Measurements from ENCODE around the gene PSG7.
"Not testable (repeated sequence)": the region's sequence is repeated elsewhere in the genome, so short reads cannot be mapped to it uniquely, and the experiment has no call there.

Gene PSG7

DNA sequence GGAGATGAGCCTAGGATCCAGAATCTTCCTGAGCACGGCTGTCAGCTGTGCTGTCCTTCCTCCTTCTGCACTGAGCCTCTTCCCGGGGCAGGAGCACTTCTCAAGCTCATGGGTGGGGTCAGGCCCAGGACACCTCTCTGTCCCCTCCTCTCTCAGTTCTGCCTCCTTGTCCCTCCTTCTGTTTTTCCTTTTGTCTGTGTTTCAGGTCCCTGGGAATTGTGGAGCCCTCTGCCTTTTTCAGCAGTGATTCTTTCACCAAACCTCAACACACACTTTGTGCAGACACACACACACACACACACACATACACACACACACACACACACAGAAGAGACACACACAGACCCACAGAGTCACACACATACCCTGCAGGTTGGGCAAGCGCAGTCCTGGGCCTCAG is at the start of gene PSG7:
Gene PSG7, minus strand, starts transcription at position 101 of the 400 bp plus-strand sequence. CDS start 131 bp downstream, outside the sequence.
- H3K9me3 ChIP-seq (ENCODE audit: control insufficient read depth, low read depth, low read length); H3K36me3 ChIP-seq (ENCODE audit: control insufficient read depth, low read depth, low read length); H3K27ac ChIP-seq (ENCODE audit: low read length); H3K27me3 ChIP-seq (ENCODE audit: control insufficient read depth, insufficient read depth, low read length); H3K9ac ChIP-seq (ENCODE audit: low read length); H3K4me3 ChIP-seq (ENCODE audit: low read length); H3K4me1 ChIP-seq (ENCODE audit: control insufficient read depth, low read depth, low read length): not testable (repeated sequence)

GRCh38 chr19:42985588-42985987 is 48.6 kb upstream of the PSG7 start:
- Histone ChIP-seq H3K9me3 (ENCODE audit: control insufficient read depth, low read depth, low read length) (peaks cover 12% of the 10 kb centered on the region), H3K4me3 (ENCODE audit: low read length) (no peak overlapping the region), H3K9ac (ENCODE audit: low read length) (no peak overlapping the region), H3K27me3 (ENCODE audit: control insufficient read depth, insufficient read depth, low read length) (no peaks in the 10 kb centered on the region), H3K27ac (ENCODE audit: low read length) (no peak overlapping the region), H3K36me3 (ENCODE audit: control insufficient read depth, low read depth, low read length) (no peaks in the 10 kb centered on the region), H3K4me1 (ENCODE audit: control insufficient read depth, low read depth, low read length) (no peaks in the 10 kb centered on the region)

- H3K4me3 ChIP-seq (ENCODE audit: low read length); H3K4me1 ChIP-seq (ENCODE audit: control insufficient read depth, low read depth, low read length); H3K27me3 ChIP-seq (ENCODE audit: control insufficient read depth, insufficient read depth, low read length); H3K27ac ChIP-seq (ENCODE audit: low read length); H3K36me3 ChIP-seq (ENCODE audit: control insufficient read depth, low read depth, low read length); H3K9ac ChIP-seq (ENCODE audit: low read length): not testable (repeated sequence)
- peaks cover 11% of the 10 kb centered on the region for H3K9me3 ChIP-seq (ENCODE audit: control insufficient read depth, low read depth, low read length)
These were observed 45.1 kb upstream of the PSG7 start for GRCh38 chr19:42982111-42982510.

- not testable (repeated sequence) for H3K36me3 ChIP-seq (ENCODE audit: control insufficient read depth, low read depth, low read length); H3K9ac ChIP-seq (ENCODE audit: low read length); H3K27ac ChIP-seq (ENCODE audit: low read length); H3K4me3 ChIP-seq (ENCODE audit: low read length); H3K4me1 ChIP-seq (ENCODE audit: control insufficient read depth, low read depth, low read length); H3K27me3 ChIP-seq (ENCODE audit: control insufficient read depth, insufficient read depth, low read length)
- H3K9me3 ChIP-seq (ENCODE audit: control insufficient read depth, low read depth, low read length), result peaks cover 30% of the 10 kb centered on the region
These were observed 34.4 kb upstream of the PSG7 start for GRCh38 chr19:42971451-42971850.

DNA sequence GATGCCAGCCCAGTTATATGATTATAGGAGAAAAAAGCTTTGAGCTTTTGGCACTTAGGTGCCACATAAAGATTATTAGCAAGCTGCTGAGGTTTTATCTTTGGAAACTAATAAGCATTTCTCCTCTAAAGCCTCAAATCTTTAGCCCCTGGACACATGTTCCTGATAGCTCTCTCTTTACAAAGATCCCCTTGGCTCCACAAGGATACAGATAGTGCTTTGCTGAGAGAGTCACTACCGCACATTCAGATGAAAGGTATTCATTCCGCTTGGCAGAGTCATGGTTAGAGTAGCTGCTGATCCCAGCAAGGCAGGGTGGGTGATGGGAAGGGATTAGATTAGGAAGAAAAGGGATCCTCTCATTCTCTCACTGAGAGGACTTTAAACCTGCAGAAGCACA is 28.2 kb upstream of the PSG7 start:
- no peaks in the 10 kb centered on the region for H3K36me3 ChIP-seq (ENCODE audit: control insufficient read depth, low read depth, low read length)
- peaks cover 31% of the 10 kb centered on the region for H3K9me3 ChIP-seq (ENCODE audit: control insufficient read depth, low read depth, low read length)
- H3K4me3 ChIP-seq (ENCODE audit: low read length), result no peak overlapping the region
- no peak overlapping the region for H3K9ac ChIP-seq (ENCODE audit: low read length)
- no peaks in the 10 kb centered on the region for H3K4me1 ChIP-seq (ENCODE audit: control insufficient read depth, low read depth, low read length)
- H3K27ac ChIP-seq (ENCODE audit: low read length), result no peak overlapping the region
- H3K27me3 ChIP-seq (ENCODE audit: control insufficient read depth, insufficient read depth, low read length), result no peaks in the 10 kb centered on the region

DNA sequence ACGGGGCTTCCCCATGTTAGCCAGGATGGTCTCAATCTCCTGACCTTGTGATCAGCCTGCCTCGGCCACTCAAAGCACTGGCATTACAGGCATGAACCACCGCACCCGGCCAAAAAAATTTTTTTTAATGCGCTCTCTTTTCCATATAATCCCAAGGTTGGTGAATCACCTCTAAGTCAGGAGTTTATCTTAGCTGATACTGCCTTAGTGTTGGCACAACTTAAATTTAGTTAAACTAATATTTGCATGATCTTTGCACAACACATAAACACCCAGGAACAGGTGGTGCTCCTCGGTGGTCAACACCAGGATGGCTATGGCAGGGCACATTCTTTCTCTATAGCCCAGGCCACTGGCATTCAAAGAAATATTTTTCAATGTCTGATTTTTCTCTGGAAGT is 24.1 kb upstream of the PSG7 start:
- Histone ChIP-seq H3K9me3 (ENCODE audit: control insufficient read depth, low read depth, low read length) (peaks cover 22% of the 10 kb centered on the region), H3K9ac (ENCODE audit: low read length) (no peak overlapping the region), H3K4me3 (ENCODE audit: low read length) (no peak overlapping the region), H3K36me3 (ENCODE audit: control insufficient read depth, low read depth, low read length) (no peaks in the 10 kb centered on the region), H3K4me1 (ENCODE audit: control insufficient read depth, low read depth, low read length) (no peaks in the 10 kb centered on the region), H3K27me3 (ENCODE audit: control insufficient read depth, insufficient read depth, low read length) (no peaks in the 10 kb centered on the region), H3K27ac (ENCODE audit: low read length) (no peak overlapping the region)

DNA sequence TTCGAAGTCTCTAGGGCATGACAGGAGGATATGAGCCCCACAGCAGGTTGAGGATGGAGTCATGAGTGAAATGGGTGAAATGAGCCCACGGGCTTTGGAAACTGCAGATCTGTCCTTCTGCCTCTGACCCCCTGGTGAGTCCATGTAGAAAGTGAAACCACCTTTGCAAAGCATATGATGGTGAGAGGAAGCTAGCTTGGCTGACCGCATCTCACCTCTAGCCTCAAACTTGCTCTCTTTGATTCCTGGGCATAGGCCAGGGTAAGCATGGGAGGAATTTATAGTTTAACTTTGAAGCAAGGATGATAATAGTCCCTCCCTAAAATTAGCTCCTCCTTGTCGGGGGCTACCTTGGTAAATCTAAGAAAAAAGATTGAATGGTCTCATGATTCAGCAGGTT is 15.1 kb upstream of the PSG7 start:
- H3K4me1 ChIP-seq (ENCODE audit: control insufficient read depth, low read depth, low read length); H3K9me3 ChIP-seq (ENCODE audit: control insufficient read depth, low read depth, low read length); H3K4me3 ChIP-seq (ENCODE audit: low read length); H3K27me3 ChIP-seq (ENCODE audit: control insufficient read depth, insufficient read depth, low read length); H3K9ac ChIP-seq (ENCODE audit: low read length); H3K36me3 ChIP-seq (ENCODE audit: control insufficient read depth, low read depth, low read length); H3K27ac ChIP-seq (ENCODE audit: low read length): not testable (repeated sequence)

DNA sequence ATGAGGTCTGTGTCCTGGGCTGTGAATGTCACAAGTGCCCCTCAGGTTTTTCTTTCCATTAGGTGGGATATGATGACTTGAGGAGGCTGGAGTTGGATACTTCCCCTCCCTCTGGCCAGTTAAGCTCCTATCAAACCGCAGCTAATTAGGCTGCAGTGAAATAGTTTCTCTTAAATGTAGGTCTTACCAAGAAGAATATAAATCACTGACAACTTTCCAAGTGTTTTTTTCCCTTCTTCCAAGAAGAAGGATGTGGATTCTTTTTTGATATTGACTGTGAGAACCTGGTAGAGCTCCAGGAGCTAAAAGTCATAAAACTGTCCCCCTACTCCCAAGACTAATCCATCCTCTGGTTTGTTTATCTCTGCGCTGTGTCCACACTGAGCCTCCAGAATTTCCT is 14.5 kb upstream of the PSG7 start:
- H3K27me3 ChIP-seq (ENCODE audit: control insufficient read depth, insufficient read depth, low read length); H3K9me3 ChIP-seq (ENCODE audit: control insufficient read depth, low read depth, low read length); H3K27ac ChIP-seq (ENCODE audit: low read length); H3K9ac ChIP-seq (ENCODE audit: low read length); H3K4me3 ChIP-seq (ENCODE audit: low read length); H3K4me1 ChIP-seq (ENCODE audit: control insufficient read depth, low read depth, low read length); H3K36me3 ChIP-seq (ENCODE audit: control insufficient read depth, low read depth, low read length): not testable (repeated sequence)

- Histone ChIP-seq H3K9me3 (ENCODE audit: control insufficient read depth, low read depth, low read length) (no peaks in the 10 kb centered on the region), H3K9ac (ENCODE audit: low read length) (no peak overlapping the region), H3K27ac (ENCODE audit: low read length) (no peak overlapping the region), H3K27me3 (ENCODE audit: control insufficient read depth, insufficient read depth, low read length) (no peaks in the 10 kb centered on the region), H3K4me1 (ENCODE audit: control insufficient read depth, low read depth, low read length) (no peaks in the 10 kb centered on the region), H3K36me3 (ENCODE audit: control insufficient read depth, low read depth, low read length) (no peaks in the 10 kb centered on the region), H3K4me3 (ENCODE audit: low read length) (no peak overlapping the region)
These were observed 5.3 kb upstream of the PSG7 start for GRCh38 chr19:42942187-42942789.

GRCh38 chr19:42934726-42935125 is 2.3 kb downstream of the PSG7 start:
- not testable (repeated sequence) for H3K4me1 ChIP-seq (ENCODE audit: control insufficient read depth, low read depth, low read length); H3K27me3 ChIP-seq (ENCODE audit: control insufficient read depth, insufficient read depth, low read length); H3K36me3 ChIP-seq (ENCODE audit: control insufficient read depth, low read depth, low read length); H3K4me3 ChIP-seq (ENCODE audit: low read length); H3K9me3 ChIP-seq (ENCODE audit: control insufficient read depth, low read depth, low read length); H3K27ac ChIP-seq (ENCODE audit: low read length); H3K9ac ChIP-seq (ENCODE audit: low read length)

- H3K4me1 ChIP-seq (ENCODE audit: control insufficient read depth, low read depth, low read length); H3K9me3 ChIP-seq (ENCODE audit: control insufficient read depth, low read depth, low read length); H3K27me3 ChIP-seq (ENCODE audit: control insufficient read depth, insufficient read depth, low read length); H3K36me3 ChIP-seq (ENCODE audit: control insufficient read depth, low read depth, low read length); H3K9ac ChIP-seq (ENCODE audit: low read length); H3K27ac ChIP-seq (ENCODE audit: low read length); H3K4me3 ChIP-seq (ENCODE audit: low read length): not testable (repeated sequence)
These were observed 2.8 kb downstream of the PSG7 start for GRCh38 chr19:42934183-42934582.

DNA sequence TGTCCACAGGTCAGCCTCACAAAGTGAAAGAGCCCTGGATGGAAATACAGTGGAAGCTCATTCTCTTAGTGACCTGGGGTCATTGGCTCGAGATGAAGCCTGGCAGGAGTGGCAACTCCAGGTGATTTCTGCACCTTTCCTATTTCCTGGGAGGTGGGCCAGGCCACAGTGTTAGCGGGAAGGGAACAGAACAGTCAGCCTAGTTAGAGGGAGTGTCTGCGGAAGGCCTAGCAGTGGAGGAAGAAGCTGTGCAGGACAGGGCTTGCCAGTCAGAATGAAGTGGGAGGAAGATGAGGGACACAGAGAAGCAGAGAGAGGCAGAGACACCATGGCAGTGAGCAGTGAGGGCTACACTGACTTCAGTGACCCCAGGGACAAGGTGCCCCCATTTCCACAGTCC is 3.6 kb downstream of the PSG7 start:
- H3K9ac ChIP-seq (ENCODE audit: low read length); H3K4me3 ChIP-seq (ENCODE audit: low read length); H3K36me3 ChIP-seq (ENCODE audit: control insufficient read depth, low read depth, low read length); H3K27me3 ChIP-seq (ENCODE audit: control insufficient read depth, insufficient read depth, low read length); H3K9me3 ChIP-seq (ENCODE audit: control insufficient read depth, low read depth, low read length); H3K27ac ChIP-seq (ENCODE audit: low read length); H3K4me1 ChIP-seq (ENCODE audit: control insufficient read depth, low read depth, low read length): not testable (repeated sequence)
